Cardiac muscle cell (in vitro differentiated cells and primary cell): ENCODE measurements around the gene VOPP1. TPM values are rescaled to one million over a fixed set of nuclear protein-coding genes. Genes with fewer than 3 reads are reported as not detected.
"Not testable (repeated sequence)": the region's sequence is repeated elsewhere in the genome, so short reads cannot be mapped to it uniquely, and the experiment has no call there.

Experiments used
- DNase-seq, 2 donors: peaks; one replicate each; pipeline versions ENCODE4 v3.0.0 to v3.0.0-alpha.2; 2010 to 2017; ENCODE audit warnings: low read depth in 1 of 2, low spot score in 1 of 2
- H3K27ac ChIP-seq: fragments of 200-600 bp; sonication (generic); 2 replicates; pipeline ENCODE4 v1.5.1; 2016
- H3K27me3 ChIP-seq: fragments of 200-600 bp; sonication (generic); 2 replicates; pipeline ENCODE4 v1.6.0; 2016; ENCODE audit warnings: control low read depth
- H3K36me3 ChIP-seq: fragments of 200-600 bp; sonication (generic); 2 replicates; pipeline ENCODE4 v1.5.1; 2016; ENCODE audit warnings: control low read depth
- H3K4me1 ChIP-seq: fragments of 200-600 bp; sonication (generic); 2 replicates; pipeline ENCODE4 v1.8.1; 2017; ENCODE audit warnings: low read depth, mild to moderate bottlenecking, mixed run types
- H3K4me3 ChIP-seq: fragments of 200-600 bp; sonication (generic); 2 replicates; pipeline ENCODE4 v1.5.1; 2016; ENCODE audit warnings: mild to moderate bottlenecking
- H3K9me3 ChIP-seq: fragments of 200-600 bp; sonication (generic); 2 replicates; pipeline ENCODE4 v1.5.1; 2017; ENCODE audit warnings: low read depth, mild to moderate bottlenecking, control low read depth
- polyA plus RNA-seq: library from polyadenylated mRNA; unstranded; fragments of >200 nt; fragmentation: Nextera tagmentation; extraction: Ambion mirVana; gene quantifications from 2 replicates; pipeline ENCODE4 v1.2.1, GENCODE V29; 2016
- total RNA-seq: library from RNA; depleted of rRNA; stranded (reverse); fragments of >200 nt; gene quantifications from 2 replicates; pipeline ENCODE4 v1.2.3, GENCODE V29; 2016
- TF ChIP-seq, protein P1 (sequence below): IDR thresholded peaks from 2 replicates; pipeline ENCODE4 v1.5.1; 2012; ENCODE audit warnings: low read depth, mild to moderate bottlenecking, low read length

The VOPP1 gene
- total and polyA plus RNA-seq, 2 experiments from 2014 or later = 9.6 to 19.3 TPM

DNA sequence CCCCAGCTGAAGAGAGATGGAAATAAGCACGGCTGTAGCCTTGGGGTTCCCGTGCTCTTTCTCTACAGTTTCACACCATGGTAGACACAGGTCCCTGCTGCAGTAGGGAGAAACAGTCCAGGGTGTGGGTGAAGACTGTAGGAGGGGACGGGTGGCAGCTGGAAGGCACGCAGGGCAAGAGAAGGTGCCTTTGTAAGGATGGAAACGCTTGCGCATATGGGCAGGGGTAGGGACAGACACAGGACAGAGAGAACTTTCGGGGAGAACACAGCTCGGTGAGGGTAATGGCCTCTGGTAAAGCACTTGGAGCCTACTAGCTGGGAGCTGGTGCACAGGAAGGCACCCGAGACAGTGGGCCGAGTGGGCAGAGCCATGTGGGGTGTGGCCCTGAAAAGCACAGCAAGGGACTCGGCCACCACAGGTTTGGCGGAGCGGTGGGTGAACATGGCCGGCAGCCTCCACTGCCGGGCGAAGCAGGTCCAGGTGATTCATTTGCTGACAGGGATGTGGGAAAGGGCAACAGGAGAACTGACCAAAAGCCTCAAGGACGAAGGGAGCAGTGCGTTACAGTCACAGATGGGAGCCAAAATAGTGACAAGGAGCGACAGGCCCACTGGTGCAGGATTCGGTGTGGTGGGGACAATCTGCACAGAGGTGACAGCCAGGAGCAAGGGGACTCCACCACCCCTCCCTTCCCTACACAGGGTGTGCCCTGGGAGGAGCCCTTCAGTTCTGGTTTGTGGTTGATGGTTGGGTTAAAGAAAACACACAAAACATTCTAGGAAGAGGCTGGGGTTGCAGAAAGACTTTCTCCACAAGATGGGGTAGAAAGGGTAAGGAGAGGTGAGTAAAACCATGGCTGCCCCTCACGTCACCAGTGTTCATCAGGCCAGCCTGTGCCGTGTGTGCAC lies 97.1 kb downstream of the VOPP1 start:
- no peak overlapping the region for H3K27ac ChIP-seq
- no peak overlapping the region for H3K4me3 ChIP-seq
- TF ChIP-seq, protein P1, sequence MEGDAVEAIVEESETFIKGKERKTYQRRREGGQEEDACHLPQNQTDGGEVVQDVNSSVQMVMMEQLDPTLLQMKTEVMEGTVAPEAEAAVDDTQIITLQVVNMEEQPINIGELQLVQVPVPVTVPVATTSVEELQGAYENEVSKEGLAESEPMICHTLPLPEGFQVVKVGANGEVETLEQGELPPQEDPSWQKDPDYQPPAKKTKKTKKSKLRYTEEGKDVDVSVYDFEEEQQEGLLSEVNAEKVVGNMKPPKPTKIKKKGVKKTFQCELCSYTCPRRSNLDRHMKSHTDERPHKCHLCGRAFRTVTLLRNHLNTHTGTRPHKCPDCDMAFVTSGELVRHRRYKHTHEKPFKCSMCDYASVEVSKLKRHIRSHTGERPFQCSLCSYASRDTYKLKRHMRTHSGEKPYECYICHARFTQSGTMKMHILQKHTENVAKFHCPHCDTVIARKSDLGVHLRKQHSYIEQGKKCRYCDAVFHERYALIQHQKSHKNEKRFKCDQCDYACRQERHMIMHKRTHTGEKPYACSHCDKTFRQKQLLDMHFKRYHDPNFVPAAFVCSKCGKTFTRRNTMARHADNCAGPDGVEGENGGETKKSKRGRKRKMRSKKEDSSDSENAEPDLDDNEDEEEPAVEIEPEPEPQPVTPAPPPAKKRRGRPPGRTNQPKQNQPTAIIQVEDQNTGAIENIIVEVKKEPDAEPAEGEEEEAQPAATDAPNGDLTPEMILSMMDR = no peak
- no peaks in the 10 kb centered on the region for H3K4me1 ChIP-seq
- H3K36me3 ChIP-seq = no peaks in the 10 kb centered on the region
- no peak for DNase-seq
- no peaks in the 10 kb centered on the region for H3K27me3 ChIP-seq
- H3K9me3 ChIP-seq = no peaks in the 10 kb centered on the region

DNA sequence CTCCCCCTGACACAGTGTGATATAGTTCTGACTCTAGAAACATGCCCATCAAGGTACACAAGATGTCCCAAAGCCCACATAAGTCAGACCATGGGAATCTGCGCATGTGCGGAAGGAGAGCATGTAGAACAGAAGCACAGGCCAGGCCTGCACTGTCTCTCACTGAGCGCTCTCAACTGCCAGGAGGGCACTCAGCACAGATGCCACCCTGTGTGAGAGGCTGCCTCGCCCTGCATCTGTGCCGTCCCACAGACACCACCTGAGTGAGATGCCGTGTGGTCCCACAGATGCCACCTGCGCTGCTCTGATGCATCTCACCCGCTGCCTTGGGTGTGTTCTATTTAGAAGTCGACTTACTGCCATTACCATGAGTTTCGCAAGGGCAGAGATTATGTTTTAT lies 98.4 kb downstream of the VOPP1 start:
- DNase-seq = no peak
- H3K9me3 ChIP-seq = no peaks in the 10 kb centered on the region

DNA sequence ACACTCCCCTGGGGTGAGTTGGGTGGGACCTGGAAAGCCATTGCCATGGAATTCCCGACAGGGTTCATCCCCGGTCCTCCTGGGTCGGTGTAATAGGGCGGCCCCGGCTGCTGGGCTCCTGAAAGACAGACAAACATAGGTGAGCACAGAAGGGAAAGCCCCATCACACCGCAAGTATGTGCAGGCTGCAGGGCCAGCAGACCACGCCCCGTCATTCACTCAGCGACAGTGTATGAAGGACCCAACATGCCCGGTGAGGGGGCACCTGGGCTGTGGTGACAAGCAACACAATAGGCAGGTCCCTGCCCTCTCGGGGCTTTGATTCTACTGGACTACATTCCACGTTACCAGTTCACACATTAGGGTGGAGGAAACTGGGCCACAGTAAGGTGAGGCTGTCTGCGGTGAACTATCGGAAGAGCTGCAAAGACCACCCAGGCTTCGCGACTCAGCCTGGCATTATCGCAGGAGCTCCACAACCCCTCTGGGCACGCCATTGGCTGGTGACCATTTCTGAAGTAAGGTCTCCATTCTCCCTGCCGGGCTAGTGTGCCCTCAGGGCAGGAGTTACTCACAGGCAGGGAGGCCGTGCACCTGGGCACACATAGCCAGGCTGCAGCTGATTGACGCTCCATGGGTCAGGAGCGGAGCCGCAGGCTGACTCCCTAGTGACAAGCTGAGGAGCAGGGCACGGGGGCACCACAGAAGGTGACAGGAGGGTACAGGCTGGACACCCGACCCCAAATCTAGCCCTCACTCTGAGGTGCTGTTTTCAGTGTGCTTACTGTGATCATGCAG lies 99.2 kb downstream of the VOPP1 start:
- H3K9me3 ChIP-seq = no peaks in the 10 kb centered on the region
- no peaks in the 10 kb centered on the region for H3K4me1 ChIP-seq
- no peak for DNase-seq
- H3K27me3 ChIP-seq = no peaks in the 10 kb centered on the region
- no peak overlapping the region for H3K4me3 ChIP-seq
- no peak overlapping the region for H3K27ac ChIP-seq
- TF ChIP-seq, protein P1 = no peak
- no peaks in the 10 kb centered on the region for H3K36me3 ChIP-seq

More for the DNA sequence above, 98.4 kb downstream of the VOPP1 start:
- Histone ChIP-seq H3K36me3 (no peaks in the 10 kb centered on the region), H3K4me3 (no peak overlapping the region), H3K4me1 (no peaks in the 10 kb centered on the region), H3K27me3 (no peaks in the 10 kb centered on the region), H3K27ac (no peak overlapping the region)
- TF ChIP-seq, protein P1 = no peak

DNA sequence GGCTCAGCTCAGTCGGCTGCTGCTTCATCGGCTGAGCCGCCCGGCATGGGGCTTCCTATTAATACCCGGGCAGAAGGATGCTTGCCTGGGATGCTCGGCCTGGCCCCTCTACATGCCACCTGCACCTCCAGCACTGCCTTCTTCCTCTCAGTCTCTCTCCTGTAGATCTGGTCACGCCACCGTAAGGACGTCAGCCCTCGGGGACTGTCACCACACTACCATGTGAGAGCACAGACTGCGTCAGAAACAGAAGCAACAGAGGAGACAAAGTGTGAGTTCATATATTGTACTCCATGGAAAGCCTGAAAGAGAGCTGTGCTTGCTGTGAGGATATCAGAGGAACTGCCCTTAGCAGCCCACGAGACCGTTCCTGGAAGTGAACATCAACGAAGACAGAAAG lies 99.9 kb downstream of the VOPP1 start:
- not testable (repeated sequence) for H3K36me3 ChIP-seq, H3K9me3 ChIP-seq, DNase-seq, H3K27ac ChIP-seq, H3K4me3 ChIP-seq, H3K27me3 ChIP-seq, H3K4me1 ChIP-seq

DNA sequence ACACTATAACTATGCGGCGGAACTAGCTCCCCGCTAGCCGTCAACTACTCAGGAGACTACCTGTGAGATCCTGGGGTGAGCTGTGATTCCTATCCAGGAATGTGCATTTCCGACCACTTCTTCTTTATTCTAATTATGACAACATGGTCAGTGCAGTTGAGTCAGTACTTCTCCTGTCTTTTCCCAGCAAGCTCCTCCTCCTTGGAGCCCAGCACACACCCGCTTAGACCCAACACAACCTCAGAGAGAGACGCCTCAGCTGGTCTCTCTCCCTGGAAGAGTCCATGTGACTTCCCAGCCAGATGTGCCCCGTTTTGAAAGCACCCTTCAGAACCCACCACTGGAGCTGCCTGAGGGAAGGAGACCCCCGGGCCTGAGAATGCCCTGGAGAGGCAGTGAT lies 100.7 kb downstream of the VOPP1 start:
- not testable (repeated sequence) for H3K4me1 ChIP-seq, H3K9me3 ChIP-seq, H3K36me3 ChIP-seq, DNase-seq, H3K4me3 ChIP-seq, H3K27ac ChIP-seq, H3K27me3 ChIP-seq

DNA sequence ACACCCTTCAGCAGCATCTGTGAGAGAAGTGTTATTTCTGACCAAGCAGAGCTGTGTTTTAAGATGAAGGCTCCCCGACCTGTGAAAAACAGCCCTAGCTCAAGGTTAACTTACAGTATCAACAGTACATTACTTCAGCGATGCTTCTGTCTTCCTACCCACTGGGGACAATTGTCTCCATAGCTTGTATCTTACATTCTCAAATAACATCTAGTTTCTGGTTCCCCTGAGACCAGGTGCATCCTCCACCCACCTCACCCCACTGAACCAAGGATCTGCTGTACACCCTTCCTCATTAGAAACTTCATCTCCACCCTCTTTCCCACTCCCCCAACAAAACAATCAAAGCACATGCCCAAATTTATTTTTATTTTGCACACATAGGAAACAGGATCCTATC lies 102.0 kb downstream of the VOPP1 start:
- TF ChIP-seq, protein P1 = no peak
- no peak overlapping the region for H3K27ac ChIP-seq
- H3K9me3 ChIP-seq = no peaks in the 10 kb centered on the region
- H3K4me3 ChIP-seq = no peak overlapping the region
- H3K36me3 ChIP-seq = no peaks in the 10 kb centered on the region
- H3K4me1 ChIP-seq = no peaks in the 10 kb centered on the region
- no peak for DNase-seq
- no peaks in the 10 kb centered on the region for H3K27me3 ChIP-seq
